B cell (primary cell): Measurements from ENCODE around the gene AFF1. TPM values are rescaled to one million over a fixed set of nuclear protein-coding genes. Genes with fewer than 3 reads are reported as not detected.

ENCODE experiments used
- ATAC-seq: fragments of 200-7000 bp; cut with Tn5 transposase; one replicate; pipeline ENCODE4 v1.10.0; 2021; ENCODE audit warnings: low read depth, mild to moderate bottlenecking, moderate number of reproducible peaks, moderate library complexity
- CTCF ChIA-PET: fragments of 350-600 bp; sonication (Branson Sonifier 250); formaldehyde crosslinking; loops from one replicate; lab custom pipeline; 2021; ENCODE audit warnings: antibody characterized with exemption, inconsistent platforms; lab: Charles Lee
- POLR2A ChIA-PET: fragments of 350-600 bp; sonication (Branson Sonifier 250); formaldehyde crosslinking; loops from one replicate; lab custom pipeline; 2021; ENCODE audit warnings: antibody characterized with exemption; lab: Charles Lee
- DNase-seq: peaks from one replicate; pipeline ENCODE4 v3.0.0; 2013
- H2AFZ ChIP-seq: 2 replicates; pipeline ENCODE4 v1.6.1; 2012; ENCODE audit warnings: mild to moderate bottlenecking, low read depth, low read length; ENCODE audit not compliant: insufficient read depth, poor library complexity, severe bottlenecking
- H3K27ac ChIP-seq, 2 donors: 1 replicate in 1 of 2; 2 replicates in 1 of 2; pipeline ENCODE4 v1.5.1; 2012 to 2013; ENCODE audit warnings: low read length in 2 of 2, mild to moderate bottlenecking in 2 of 2, moderate library complexity in 1 of 2
- H3K27me3 ChIP-seq, 4 experiments: fragments of 200-600 bp in 1 of 4; sonication (generic) in 1 of 4; replicated peaks in 1 of 4; 1 replicate in 2 of 4; 2 replicates in 2 of 4; pipeline versions ENCODE4 v1.6.1 to v1.7.0; 2013 to 2016; ENCODE audit warnings: low read length in 3 of 4, mild to moderate bottlenecking in 2 of 4, mixed read lengths in 1 of 4, moderate library complexity in 1 of 4; ENCODE audit not compliant: insufficient read depth in 4 of 4, control insufficient read depth in 3 of 4; ENCODE audit errors: control extremely low read depth in 1 of 4
- H3K36me3 ChIP-seq, 2 experiments: replicated peaks in 1 of 2; 1 replicate in 1 of 2; 2 replicates in 1 of 2; pipeline versions ENCODE4 v1.6.1 to v1.7.1; 2013; ENCODE audit warnings: low read length in 1 of 2; ENCODE audit not compliant: insufficient read depth in 2 of 2, control insufficient read depth in 1 of 2; ENCODE audit errors: control extremely low read depth in 1 of 2, extremely low read depth in 1 of 2
- H3K4me1 ChIP-seq, 2 donors: fragments of 200-600 bp in 1 of 2; sonication (generic) in 1 of 2; 1 replicate in 1 of 2; 2 replicates in 1 of 2; pipeline versions ENCODE4 v1.5.1 to v1.6.1; 2013 to 2017; ENCODE audit warnings: low read length in 2 of 2; ENCODE audit not compliant: control insufficient read depth in 2 of 2, insufficient read depth in 2 of 2
- H3K4me2 ChIP-seq: replicated peaks from 2 replicates; pipeline ENCODE3; 2012; ENCODE audit warnings: mild to moderate bottlenecking, low read depth, low read length; ENCODE audit not compliant: poor library complexity, severe bottlenecking
- H3K4me3 ChIP-seq, 5 experiments: fragments of 200-600 bp in 1 of 5; sonication (generic) in 1 of 5; 1 replicate in 3 of 5; 2 replicates in 2 of 5; pipeline versions ENCODE4 v1.5.1 to v1.7.0; 2011 to 2016; ENCODE audit warnings: low read length in 4 of 5, mild to moderate bottlenecking in 4 of 5, low read depth in 2 of 5, control low read depth in 1 of 5, moderate library complexity in 1 of 5; ENCODE audit not compliant: insufficient read depth in 1 of 5; ENCODE audit errors: control extremely low read depth in 1 of 5, extremely low read depth in 1 of 5
- H3K79me2 ChIP-seq: fragments of 200-600 bp; sonication (generic); one replicate; pipeline ENCODE4 v1.6.0; 2016; ENCODE audit warnings: low read length; ENCODE audit not compliant: control insufficient read depth, insufficient read depth
- H3K9ac ChIP-seq: fragments of 200-600 bp; sonication (generic); 2 replicates; pipeline ENCODE4 v1.6.1; 2017; ENCODE audit warnings: mild to moderate bottlenecking, low read length, moderate library complexity
- H3K9me3 ChIP-seq, 3 donors: one replicate each; pipeline versions ENCODE4 v1.6.1 to v1.7.1; 2013; ENCODE audit warnings: low read length in 2 of 3; ENCODE audit not compliant: control insufficient read depth in 2 of 3, insufficient read depth in 1 of 3; ENCODE audit errors: control extremely low read depth in 1 of 3
- H4K20me1 ChIP-seq: 2 replicates; pipeline ENCODE4 v1.6.0; 2012; ENCODE audit warnings: mild to moderate bottlenecking, low read length; ENCODE audit not compliant: insufficient read depth, control insufficient read depth, poor library complexity, severe bottlenecking
- H3K27ac Mint-ChIP-seq: one replicate; pipeline ENCODE4 v1.8.0; 2021; ENCODE audit warnings: mixed read lengths
- H3K27me3 Mint-ChIP-seq: one replicate; pipeline ENCODE4 v1.8.0; 2021; ENCODE audit warnings: mixed read lengths
- H3K4me1 Mint-ChIP-seq: one replicate; pipeline ENCODE4 v1.8.0; 2021; ENCODE audit warnings: mixed read lengths
- H3K4me3 Mint-ChIP-seq: one replicate; pipeline ENCODE4 v1.8.0; 2021; ENCODE audit warnings: mixed read lengths
- H3K9me3 Mint-ChIP-seq: one replicate; pipeline ENCODE4 v1.8.0; 2022; ENCODE audit warnings: mixed read lengths; ENCODE audit not compliant: insufficient read depth
- CTCF ChIP-seq: fragments of 200-600 bp; IDR thresholded peaks from one replicate; pipeline ENCODE4 v1.8.0; 2022; ENCODE audit warnings: antibody characterized with exemption, mild to moderate bottlenecking
- EZH2 ChIP-seq: IDR thresholded peaks from 2 replicates; pipeline ENCODE4 v1.6.1; 2012; ENCODE audit warnings: borderline replicate concordance, low read depth, mild to moderate bottlenecking, moderate library complexity, low read length; ENCODE audit not compliant: insufficient read depth, poor library complexity, severe bottlenecking
- WGBS: methylation state at CpG from one replicate; pipeline ENCODE4 v1.1.5; 2013; ENCODE audit warnings: missing lambda C conversion rate; ENCODE audit not compliant: insufficient coverage; 5-methylcytosine and 5-hydroxymethylcytosine counted together
- intact Hi-C: fragments of 100-400 bp; cut with micrococcal nuclease; formaldehyde crosslinking; loops from one replicate; pipeline ENCODE4 v1.10.0; 2022
- polyA plus RNA-seq: library from polyadenylated mRNA; depleted of rRNA; stranded (reverse); fragments of >200 nt; gene quantifications from 2 replicates; pipeline ENCODE4 v1.2.3, GENCODE V29; 2012
- total RNA-seq, 2 donors: library from RNA; stranded (reverse); fragments of 120-200 nt in 1 of 2; gene quantifications; 1 replicate in 1 of 2; 2 replicates in 1 of 2; pipeline versions ENCODE4 v1.2.3 to v1.2.4, GENCODE V29; 2013 to 2022

AFF1 gene
- total and polyA plus RNA-seq, 2 donors (not counting 1 experiment from before 2014, with no cell fraction given): 15.3 to 135 TPM

- Mint-ChIP-seq H3K27ac (peak overlapping the region; percentile 29), H3K27me3 (no peaks in the 10 kb centered on the region), H3K9me3 (no peaks in the 10 kb centered on the region), H3K4me1 (peaks cover 69% of the 10 kb centered on the region), H3K4me3 (peak overlapping the region; percentile 17)
- intact Hi-C loops: loop anchor here (5.0 kb wide), 1 partner anchor 38 kb away; no protein-coding TSS in a partner anchor
- CTCF ChIA-PET: interaction anchor here (0.6 to 3.4 kb wide), 6 partner anchors 10 to 130 kb away, joined by 3 to 11 read pairs (median 4); partner anchors contain the start of gene AFF1
- Histone ChIP-seq H3K79me2 (peaks cover 91% of the 10 kb centered on the region), H3K9me3 (no peaks in the 10 kb centered on the region), H3K9ac (no peak overlapping the region), H4K20me1 (peaks cover 65% of the 10 kb centered on the region), H3K27me3 (no peaks in the 10 kb centered on the region), H3K36me3 (peaks cover 0 to 13% of the 10 kb centered on the region in 2 experiments), H3K4me2 (peak overlapping the region; percentile 32), H3K27ac (peak overlapping the region in 1 of 2 donors; percentile 57), H2AFZ (no peak overlapping the region), H3K4me1 (peaks cover 25 to 31% of the 10 kb centered on the region in 2 donors), H3K4me3 (no peak overlapping the region)
- TF ChIP-seq EZH2 (no peak), CTCF (no peak)
- DNase-seq (no peak), ATAC-seq (no peak)
- 66% methylated on average over 4 of the region's 10 CpGs for WGBS
- POLR2A ChIA-PET: interaction anchor here (0.5 to 1.2 kb wide), 2 partner anchors 13 to 90 kb away, joined by 3 to 9 read pairs; no protein-coding TSS in a partner anchor
Observed at GRCh38 chr4:87053802-87054767, 119.3 kb downstream of the AFF1 start.
